ENCODE data around the gene ERP44.

ERP44 gene

DNA sequence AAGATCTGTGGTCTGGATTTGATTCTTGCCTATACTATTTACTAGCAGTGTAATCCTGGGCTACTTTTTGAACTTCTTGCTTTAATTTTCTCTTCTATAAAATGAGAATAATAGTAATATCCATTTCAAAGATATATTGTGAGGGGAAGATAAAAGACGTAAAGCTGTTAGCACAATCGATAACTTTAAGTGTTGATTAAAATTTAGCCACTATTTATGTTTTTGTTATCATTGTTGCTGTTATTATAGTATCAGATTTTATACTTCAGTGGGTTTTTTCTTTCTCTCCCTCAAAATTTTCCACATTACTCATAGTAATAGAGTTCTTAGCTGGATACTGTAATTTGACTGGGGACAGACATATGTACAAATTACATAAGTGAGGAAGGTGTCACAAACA is 150.3 kb downstream of the ERP44 start:
- Histone ChIP-seq H3K9me3 (ENCODE audit: control insufficient read depth, insufficient read depth, low read length) (no peaks in the 10 kb centered on the region), H3K4me1 (ENCODE audit: control insufficient read depth, insufficient read depth, low read length) (no peaks in the 10 kb centered on the region), H3K36me3 (ENCODE audit: control insufficient read depth, insufficient read depth, low read length) (no peaks in the 10 kb centered on the region), H3K27me3 (ENCODE audit: control insufficient read depth, insufficient read depth, low read length) (no peaks in the 10 kb centered on the region), H3K4me3 (ENCODE audit: low read depth, low read length) (no peak overlapping the region), H3K9ac (ENCODE audit: low read depth, low read length) (no peak overlapping the region), H3K27ac (ENCODE audit: low read depth, low read length) (no peak overlapping the region)

- Histone ChIP-seq H3K9ac (ENCODE audit: low read depth, low read length) (no peak overlapping the region), H3K9me3 (ENCODE audit: control insufficient read depth, insufficient read depth, low read length) (no peaks in the 10 kb centered on the region), H3K27ac (ENCODE audit: low read depth, low read length) (no peak overlapping the region), H3K36me3 (ENCODE audit: control insufficient read depth, insufficient read depth, low read length) (no peaks in the 10 kb centered on the region), H3K4me3 (ENCODE audit: low read depth, low read length) (no peak overlapping the region), H3K4me1 (ENCODE audit: control insufficient read depth, insufficient read depth, low read length) (no peaks in the 10 kb centered on the region), H3K27me3 (ENCODE audit: control insufficient read depth, insufficient read depth, low read length) (no peaks in the 10 kb centered on the region)
Measured at GRCh38 chr9:99947395-99947794, 151.4 kb downstream of the ERP44 start.

GRCh38 chr9:99936947-99937587 is 161.7 kb downstream of the ERP44 start:
- Histone ChIP-seq H3K9ac (ENCODE audit: low read depth, low read length) (no peak overlapping the region), H3K36me3 (ENCODE audit: control insufficient read depth, insufficient read depth, low read length) (no peaks in the 10 kb centered on the region), H3K9me3 (ENCODE audit: control insufficient read depth, insufficient read depth, low read length) (no peaks in the 10 kb centered on the region), H3K4me1 (ENCODE audit: control insufficient read depth, insufficient read depth, low read length) (no peaks in the 10 kb centered on the region), H3K27me3 (ENCODE audit: control insufficient read depth, insufficient read depth, low read length) (no peaks in the 10 kb centered on the region), H3K4me3 (ENCODE audit: low read depth, low read length) (no peak overlapping the region), H3K27ac (ENCODE audit: low read depth, low read length) (no peak overlapping the region)

DNA sequence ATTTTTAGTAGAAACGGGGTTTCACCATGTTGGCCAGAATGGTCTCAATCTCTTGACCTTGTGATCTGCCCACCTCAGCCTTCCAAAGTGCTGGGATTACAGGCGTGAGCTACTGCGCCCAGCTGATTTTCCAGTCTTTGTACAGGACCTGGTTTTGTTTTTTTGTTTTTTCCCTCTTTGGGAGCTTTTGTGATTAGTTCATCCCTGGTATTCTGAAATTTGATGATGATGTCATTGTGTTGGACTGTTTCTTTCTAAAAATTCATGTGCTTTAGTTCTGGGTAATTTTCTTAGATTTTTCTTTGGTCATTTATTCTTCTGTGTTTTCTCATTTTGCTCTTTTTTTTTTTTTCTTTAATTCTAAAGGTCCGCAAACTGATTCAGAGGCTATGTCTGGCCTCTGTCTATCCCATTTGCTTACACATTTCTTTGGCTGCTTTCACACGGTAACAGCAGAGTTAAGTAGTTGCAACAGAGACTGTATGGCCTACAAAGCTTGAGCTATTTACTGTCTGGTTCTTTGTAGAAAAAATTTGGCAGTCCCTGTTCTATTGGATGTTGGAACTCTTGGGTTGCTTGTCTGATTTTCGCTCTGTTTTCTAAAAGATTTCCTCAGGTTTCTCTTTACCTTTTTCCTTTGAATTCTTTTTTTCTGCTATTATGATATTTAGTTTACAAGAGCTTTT is 167.5 kb downstream of the ERP44 start:
- no peaks in the 10 kb centered on the region for H3K9me3 ChIP-seq (ENCODE audit: control insufficient read depth, insufficient read depth, low read length)
- H3K9ac ChIP-seq (ENCODE audit: low read depth, low read length), result no peak overlapping the region
- H3K4me1 ChIP-seq (ENCODE audit: control insufficient read depth, insufficient read depth, low read length), result no peaks in the 10 kb centered on the region
- no peaks in the 10 kb centered on the region for H3K36me3 ChIP-seq (ENCODE audit: control insufficient read depth, insufficient read depth, low read length)
- H3K27ac ChIP-seq (ENCODE audit: low read depth, low read length), result no peak overlapping the region
- no peaks in the 10 kb centered on the region for H3K27me3 ChIP-seq (ENCODE audit: control insufficient read depth, insufficient read depth, low read length)
- H3K4me3 ChIP-seq (ENCODE audit: low read depth, low read length), result no peak overlapping the region

- Histone ChIP-seq H3K4me3 (ENCODE audit: low read depth, low read length) (no peak overlapping the region), H3K27ac (ENCODE audit: low read depth, low read length) (no peak overlapping the region), H3K27me3 (ENCODE audit: control insufficient read depth, insufficient read depth, low read length) (no peaks in the 10 kb centered on the region), H3K36me3 (ENCODE audit: control insufficient read depth, insufficient read depth, low read length) (peaks cover 3% of the 10 kb centered on the region; the same call in 1 of the 2 replicates), H3K9ac (ENCODE audit: low read depth, low read length) (no peak overlapping the region), H3K9me3 (ENCODE audit: control insufficient read depth, insufficient read depth, low read length) (no peaks in the 10 kb centered on the region; the same call in 1 of the 2 replicates), H3K4me1 (ENCODE audit: control insufficient read depth, insufficient read depth, low read length) (no peaks in the 10 kb centered on the region)
Measured at GRCh38 chr9:99929652-99930051, 169.1 kb downstream of the ERP44 start.

Data from HUES48 (cell line).